Bronchial epithelial cell (primary cell): ENCODE data around the gene KCTD16. TPM values are rescaled to one million over a fixed set of nuclear protein-coding genes. Genes with fewer than 3 reads are reported as not detected.

Source experiments
- DNase-seq: peaks from one replicate; pipeline ENCODE4 v3.0.0-alpha.2; 2010; ENCODE audit warnings: low read depth
- FAIRE-seq: peaks from 2 replicates; lab custom pipeline; 2011; peaks lifted over from hg19 to GRCh38; lab: Jason Lieb, UNC
- H3K27me3 ChIP-seq: 2 replicates; pipeline ENCODE4 v1.5.1; 2011; ENCODE audit warnings: low read length; ENCODE audit not compliant: control insufficient read depth, insufficient read depth
- H3K36me3 ChIP-seq: 2 replicates; pipeline ENCODE4 v1.5.1; 2011; ENCODE audit warnings: low read length; ENCODE audit not compliant: control insufficient read depth, insufficient read depth
- H3K4me3 ChIP-seq: 2 replicates; pipeline ENCODE4 v1.5.1; 2011; ENCODE audit warnings: mild to moderate bottlenecking, low read depth, low read length, control low read depth
- total RNA-seq: library from RNA; depleted of rRNA; stranded (reverse); fragments of >200 nt; gene quantifications from 2 replicates; pipeline ENCODE4 v1.2.1, GENCODE V29; 2014
- TF ChIP-seq, protein P1 (sequence below): IDR thresholded peaks from 2 replicates; pipeline ENCODE4 v1.5.1; 2011; ENCODE audit warnings: mild to moderate bottlenecking, moderate library complexity, low read length, control low read depth, inconsistent platforms; ENCODE audit not compliant: insufficient read depth, severe bottlenecking

Gene KCTD16
- total RNA-seq, 1 donor from 2014 or later: under 0.01 TPM

DNA sequence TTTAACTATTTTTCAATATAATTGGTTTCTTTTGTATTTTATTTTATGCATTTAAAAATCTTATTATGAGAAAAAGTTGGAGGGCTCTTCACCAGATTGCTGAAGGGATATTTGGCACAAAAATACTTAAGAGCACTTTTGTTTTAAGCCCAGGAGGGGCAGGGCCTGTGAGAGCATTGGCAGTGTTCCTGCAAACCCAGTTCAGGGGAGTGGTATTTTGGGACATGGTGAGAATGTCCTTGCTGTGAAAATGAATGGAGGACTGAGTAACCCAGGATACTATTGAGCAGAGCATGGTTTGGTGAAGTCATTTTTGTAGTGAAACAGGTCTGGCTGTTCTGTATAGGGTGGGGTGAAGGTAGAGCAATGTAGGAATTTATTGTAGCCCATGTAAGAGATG lies 121.4 kb downstream of the KCTD16 start:
- no peaks in the 10 kb centered on the region for H3K27me3 ChIP-seq
- DNase-seq: no peak
- no peak overlapping the region for H3K4me3 ChIP-seq
- H3K36me3 ChIP-seq: no peaks in the 10 kb centered on the region
- TF ChIP-seq, protein P1, sequence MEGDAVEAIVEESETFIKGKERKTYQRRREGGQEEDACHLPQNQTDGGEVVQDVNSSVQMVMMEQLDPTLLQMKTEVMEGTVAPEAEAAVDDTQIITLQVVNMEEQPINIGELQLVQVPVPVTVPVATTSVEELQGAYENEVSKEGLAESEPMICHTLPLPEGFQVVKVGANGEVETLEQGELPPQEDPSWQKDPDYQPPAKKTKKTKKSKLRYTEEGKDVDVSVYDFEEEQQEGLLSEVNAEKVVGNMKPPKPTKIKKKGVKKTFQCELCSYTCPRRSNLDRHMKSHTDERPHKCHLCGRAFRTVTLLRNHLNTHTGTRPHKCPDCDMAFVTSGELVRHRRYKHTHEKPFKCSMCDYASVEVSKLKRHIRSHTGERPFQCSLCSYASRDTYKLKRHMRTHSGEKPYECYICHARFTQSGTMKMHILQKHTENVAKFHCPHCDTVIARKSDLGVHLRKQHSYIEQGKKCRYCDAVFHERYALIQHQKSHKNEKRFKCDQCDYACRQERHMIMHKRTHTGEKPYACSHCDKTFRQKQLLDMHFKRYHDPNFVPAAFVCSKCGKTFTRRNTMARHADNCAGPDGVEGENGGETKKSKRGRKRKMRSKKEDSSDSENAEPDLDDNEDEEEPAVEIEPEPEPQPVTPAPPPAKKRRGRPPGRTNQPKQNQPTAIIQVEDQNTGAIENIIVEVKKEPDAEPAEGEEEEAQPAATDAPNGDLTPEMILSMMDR: no peak
- FAIRE-seq: no peak

DNA sequence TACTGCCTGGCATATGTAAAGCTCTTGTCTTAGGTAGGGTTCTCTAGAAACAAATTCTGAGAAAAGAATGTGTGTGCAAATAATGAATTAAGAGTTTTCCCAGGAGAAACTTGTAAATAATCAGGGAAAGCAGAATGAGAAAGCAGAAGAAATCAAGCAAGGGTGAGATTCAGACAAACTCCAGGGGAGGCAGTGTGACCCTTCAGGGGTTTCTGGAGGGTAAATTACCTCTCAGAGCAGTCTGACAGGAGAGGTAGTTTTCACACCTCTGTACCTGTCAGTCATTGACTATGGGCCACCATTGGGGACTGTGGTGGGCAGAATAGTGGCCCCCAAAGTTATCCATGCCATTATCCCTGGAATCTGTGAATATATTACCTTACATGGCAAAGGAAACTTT lies 124.6 kb downstream of the KCTD16 start:
- DNase-seq (no peak), FAIRE-seq (no peak)
- no peaks in the 10 kb centered on the region for H3K27me3 ChIP-seq
- H3K36me3 ChIP-seq: no peaks in the 10 kb centered on the region
- no peak overlapping the region for H3K4me3 ChIP-seq
- TF ChIP-seq, protein P1: no peak

DNA sequence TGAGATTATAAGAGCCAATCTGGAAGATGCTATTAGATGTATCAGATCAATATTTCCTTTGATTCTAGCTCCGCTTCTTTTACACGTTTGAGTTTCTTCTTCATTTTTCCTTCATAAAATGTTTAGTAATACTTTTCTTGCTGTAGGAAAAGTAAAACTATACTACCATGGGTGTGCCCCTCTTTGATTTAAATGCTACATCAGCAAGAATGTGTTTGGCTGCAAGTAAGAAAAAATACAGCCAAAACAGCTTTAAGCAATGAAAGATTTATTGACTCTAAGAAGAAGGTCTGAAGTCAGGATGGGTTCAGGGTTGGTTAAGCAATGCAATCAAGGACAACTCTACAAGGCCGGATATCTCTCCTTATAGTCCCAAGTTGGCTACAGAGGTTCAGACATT lies 126.4 kb downstream of the KCTD16 start:
- no peaks in the 10 kb centered on the region for H3K27me3 ChIP-seq
- FAIRE-seq (no peak), DNase-seq (no peak)
- TF ChIP-seq, protein P1: no peak
- H3K4me3 ChIP-seq: no peak overlapping the region
- no peaks in the 10 kb centered on the region for H3K36me3 ChIP-seq

DNA sequence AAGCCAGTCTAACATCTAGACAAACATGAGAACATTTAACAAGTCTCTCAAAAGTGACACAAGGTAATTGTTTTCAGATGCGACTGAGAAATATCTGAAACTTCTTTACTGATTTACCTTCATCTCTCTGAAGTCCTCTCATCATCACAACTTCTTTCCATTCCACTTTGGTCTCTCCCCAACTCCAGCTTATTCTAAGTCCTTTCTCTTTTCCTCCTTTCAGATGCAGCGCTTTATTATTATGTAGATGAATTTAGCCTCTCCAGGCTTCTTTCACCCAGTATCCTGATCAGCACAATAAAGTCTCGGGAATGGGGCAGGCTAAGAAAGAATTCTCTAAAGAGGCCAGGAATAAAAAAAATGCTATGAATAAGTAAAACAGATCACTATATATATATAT lies 128.0 kb downstream of the KCTD16 start:
- TF ChIP-seq, protein P1: no peak
- no peaks in the 10 kb centered on the region for H3K36me3 ChIP-seq
- H3K4me3 ChIP-seq: no peak overlapping the region
- DNase-seq (no peak), FAIRE-seq (no peak)
- no peaks in the 10 kb centered on the region for H3K27me3 ChIP-seq

DNA sequence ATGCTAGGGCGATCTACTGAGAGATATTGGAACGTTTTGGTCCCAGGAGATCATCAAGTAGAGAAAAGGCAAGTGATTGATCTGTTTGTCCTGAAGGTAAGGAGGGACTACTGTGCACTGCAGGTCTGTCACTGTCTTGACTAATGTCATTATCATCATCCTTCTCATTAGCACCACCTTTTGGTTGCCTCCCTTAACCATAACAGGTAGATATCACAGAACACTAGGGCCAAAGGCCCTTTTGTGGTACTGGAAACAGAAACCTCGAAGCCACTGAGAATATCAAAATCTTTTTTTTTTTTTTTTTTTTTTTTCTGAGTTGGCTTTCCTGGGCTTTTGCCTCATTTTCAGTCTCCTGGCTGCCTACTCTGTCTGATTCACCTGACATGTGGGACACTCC lies 134.0 kb downstream of the KCTD16 start:
- DNase-seq (no peak), FAIRE-seq (no peak)

DNA sequence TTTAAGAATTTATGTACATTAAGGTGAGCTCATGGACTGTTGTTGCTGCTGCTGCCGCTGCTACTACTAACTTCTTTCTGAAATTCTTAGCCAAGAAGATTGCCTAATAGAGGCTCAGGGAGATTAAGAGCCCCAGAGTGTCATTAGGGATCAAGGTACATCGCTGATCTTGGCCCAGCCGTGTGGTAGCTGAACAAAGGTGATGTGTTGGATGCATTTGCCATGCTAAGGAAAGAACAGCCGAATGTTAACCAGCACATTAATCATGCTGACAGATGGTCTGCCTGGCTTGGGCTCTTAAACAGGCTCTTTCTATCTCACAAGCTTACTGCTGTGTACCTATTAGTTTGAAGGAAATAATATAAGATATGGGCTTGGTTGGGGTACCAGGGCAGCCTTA lies 137.1 kb downstream of the KCTD16 start:
- Histone ChIP-seq H3K36me3 (no peaks in the 10 kb centered on the region), H3K4me3 (no peak overlapping the region), H3K27me3 (no peaks in the 10 kb centered on the region)
- DNase-seq: no peak
- TF ChIP-seq, protein P1: no peak
- no peak for FAIRE-seq

More for the DNA sequence above, 134.0 kb downstream of the KCTD16 start:
- Histone ChIP-seq H3K27me3 (no peaks in the 10 kb centered on the region), H3K36me3 (no peaks in the 10 kb centered on the region), H3K4me3 (no peak overlapping the region)
- TF ChIP-seq, protein P1: no peak
